GM12878 (cell line): ENCODE data around the gene COQ2.

Source experiments
- CTCF ChIP-seq, 3 experiments: IDR thresholded peaks in 2 of 3; conservative IDR thresholded peaks in 1 of 3; 2 replicates each; pipeline ENCODE4 v1.5.1; 2011; ENCODE audit warnings: low read depth in 3 of 3, low read length in 3 of 3, mild to moderate bottlenecking in 3 of 3, control low read depth in 2 of 3, moderate library complexity in 2 of 3, inconsistent platforms in 1 of 3, mixed read lengths in 1 of 3; ENCODE audit not compliant: control insufficient read depth in 2 of 3, insufficient read depth in 1 of 3; ENCODE audit errors: extremely low read depth in 1 of 3
- HDAC2 ChIP-seq: fragments of 200-600 bp; sonication (generic); IDR thresholded peaks from 2 replicates; pipeline ENCODE4 v1.6.1; 2017
- MYC ChIP-seq: IDR thresholded peaks from 2 replicates; pipeline ENCODE4 v1.6.1; 2011; ENCODE audit warnings: mild to moderate bottlenecking, low read length, moderate library complexity, inconsistent platforms; ENCODE audit not compliant: insufficient read depth, insufficient replicate concordance, insufficient read length, severe bottlenecking
- PBX3 ChIP-seq: IDR thresholded peaks from 2 replicates; pipeline ENCODE4 v1.6.1; 2011; ENCODE audit warnings: mild to moderate bottlenecking, low read depth, low read length, moderate library complexity; ENCODE audit not compliant: insufficient replicate concordance
- PML ChIP-seq: IDR thresholded peaks from 2 replicates; pipeline ENCODE4 v1.6.1; 2012; ENCODE audit warnings: low read length, inconsistent platforms
- POLR2AphosphoS5 ChIP-seq: IDR thresholded peaks from 2 replicates; pipeline ENCODE4 v1.6.1; 2011; ENCODE audit warnings: mild to moderate bottlenecking, low read length, inconsistent platforms
- SP1 ChIP-seq: IDR thresholded peaks from one replicate; pipeline ENCODE4 v1.6.1; 2011; ENCODE audit warnings: low read depth, low read length

- TF ChIP-seq PBX3 (peak; percentile 48), MYC (no peak), CTCF (IDR thresholded peaks at IDR 0.05 in 2 of 3, conservative IDR thresholded peaks at IDR 0.05 in 1 of 3; ENCODE audit: control insufficient read depth in 2 of 3, extremely low read depth in 1 of 3, insufficient read depth in 1 of 3, low read depth in 3 of 3, low read length in 3 of 3) (peak; percentile 62 to 77 (median 70)), HDAC2 (no peak), POLR2AphosphoS5 (no peak), SP1 (no peak), PML (no peak)
These were observed 2.5 kb downstream of the COQ2 start for GRCh38 chr4:83282049-83282535.
